NCI-H2196 (cell line): ENCODE measurements around the gene GAS1.
A peak's percentile ranks its signal among the peaks of the same experiment; 100 is the strongest.

ENCODE experiments used
- DNase-seq: peaks from one replicate; lab custom pipeline; 2025; ENCODE audit not compliant: unreplicated experiment; lab: John Stamatoyannopoulos, UW

The GAS1 gene, protein sequence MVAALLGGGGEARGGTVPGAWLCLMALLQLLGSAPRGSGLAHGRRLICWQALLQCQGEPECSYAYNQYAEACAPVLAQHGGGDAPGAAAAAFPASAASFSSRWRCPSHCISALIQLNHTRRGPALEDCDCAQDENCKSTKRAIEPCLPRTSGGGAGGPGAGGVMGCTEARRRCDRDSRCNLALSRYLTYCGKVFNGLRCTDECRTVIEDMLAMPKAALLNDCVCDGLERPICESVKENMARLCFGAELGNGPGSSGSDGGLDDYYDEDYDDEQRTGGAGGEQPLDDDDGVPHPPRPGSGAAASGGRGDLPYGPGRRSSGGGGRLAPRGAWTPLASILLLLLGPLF

DNA sequence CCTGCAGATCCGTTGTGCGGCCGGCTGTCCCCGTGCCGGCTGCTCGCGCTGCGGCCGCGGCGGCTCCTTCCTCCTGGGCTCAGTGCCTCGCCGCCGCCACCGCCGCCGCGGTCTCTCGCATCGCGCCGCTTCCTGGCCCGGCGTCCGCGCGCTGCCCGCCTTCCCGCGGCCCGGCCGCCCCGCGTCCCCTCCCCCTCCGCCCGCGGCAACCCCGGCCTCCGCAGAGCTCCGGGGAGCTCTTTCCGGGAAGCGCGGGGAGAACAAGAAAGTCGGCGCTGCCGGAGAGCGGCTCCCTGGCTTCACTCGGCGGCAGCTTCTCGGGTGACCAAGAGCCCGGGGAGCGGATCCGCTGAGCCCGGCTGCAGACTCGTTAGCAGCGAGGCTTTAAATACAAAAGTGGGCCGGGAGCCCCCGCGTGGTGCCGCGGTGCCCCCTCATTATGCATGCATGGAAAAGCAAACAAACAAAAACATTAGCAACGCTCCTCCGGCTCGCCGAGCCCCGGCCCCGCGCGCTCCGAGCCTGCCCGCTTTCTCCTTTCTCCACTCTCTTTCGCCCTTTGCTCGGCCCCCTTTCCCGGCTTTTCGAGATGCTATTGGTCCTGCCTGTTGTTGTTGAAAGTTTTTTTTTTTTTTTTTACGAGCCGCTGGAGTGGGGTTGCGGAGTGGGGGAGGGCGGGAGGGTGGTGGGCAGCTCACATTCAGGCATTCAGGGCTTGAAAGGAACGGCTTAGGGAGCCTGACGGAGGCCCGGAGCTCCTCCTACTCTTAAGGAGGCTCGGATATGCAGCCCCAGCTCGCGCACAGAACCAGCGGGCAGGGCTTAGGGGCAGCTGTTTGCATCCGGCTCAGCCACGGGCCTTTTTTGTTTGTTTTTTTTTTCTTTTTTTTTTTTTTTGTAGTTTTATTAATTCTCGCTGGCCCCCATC lies at the start of gene GAS1:
TSS of gene GAS1 (minus strand) at position 361 of the 928 bp plus-strand sequence. CDS start 727 bp downstream, outside the sequence.
- DNase-seq = peak; percentile 31

GRCh38 chr9:86994231-86994630 lies 46.9 kb upstream of the GAS1 start:
- no peak for DNase-seq

DNA sequence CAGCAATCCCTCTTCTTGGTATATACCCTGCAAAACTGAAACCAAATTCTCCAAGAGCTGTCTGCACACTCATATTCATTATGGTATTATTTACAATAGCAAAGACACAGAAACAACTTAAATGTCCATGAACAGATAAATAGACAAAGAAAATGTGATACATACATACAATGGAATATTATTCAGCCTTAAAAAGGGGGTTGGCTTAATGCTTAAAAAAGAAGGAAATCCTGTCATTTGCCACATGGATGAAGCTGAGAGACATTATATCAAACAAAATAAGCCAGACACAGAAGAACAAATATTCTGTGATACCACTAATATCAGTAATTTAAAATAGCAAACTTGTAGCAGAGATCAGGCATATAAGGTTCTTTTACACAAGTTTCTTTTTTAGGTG lies 46.5 kb upstream of the GAS1 start:
- no peak for DNase-seq

DNA sequence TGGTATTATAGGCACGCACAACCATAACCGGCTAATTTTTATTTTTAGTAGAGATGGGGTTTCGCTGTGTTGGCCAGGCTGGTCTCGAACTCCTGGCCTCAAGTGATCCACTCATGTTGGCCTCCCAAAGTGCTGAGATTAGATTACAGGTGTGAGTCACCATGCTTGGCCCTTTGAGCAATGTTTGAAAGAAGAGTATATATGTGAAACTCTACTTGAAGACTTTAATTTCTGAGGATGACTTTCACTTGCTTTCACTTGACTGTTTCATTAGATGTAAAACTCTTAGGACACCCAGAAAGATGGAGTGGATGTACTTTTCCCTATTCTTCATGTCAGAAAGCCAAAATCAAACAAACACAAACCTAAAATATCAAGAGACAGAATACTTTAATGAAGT lies 43.8 kb upstream of the GAS1 start:
- DNase-seq = no peak

DNA sequence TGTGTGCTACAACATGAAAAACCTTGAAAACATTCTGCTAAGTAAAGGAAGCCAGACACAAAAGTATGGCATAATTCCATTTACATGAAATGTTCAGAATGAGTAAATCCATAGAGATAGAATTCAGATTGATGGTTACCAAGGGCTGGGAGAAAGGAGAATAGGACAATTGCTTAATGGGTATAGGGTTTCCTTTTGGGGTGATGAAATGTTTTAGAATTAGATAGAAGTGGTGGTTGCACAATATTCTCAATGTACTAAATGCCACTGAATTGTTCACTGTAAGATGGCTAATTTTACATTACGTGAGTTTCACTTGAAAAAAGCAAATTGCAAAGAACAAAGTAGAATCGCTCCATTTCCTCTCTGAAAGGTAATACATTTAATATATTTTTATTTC lies 43.0 kb upstream of the GAS1 start:
- DNase-seq = no peak

- DNase-seq = no peak
Observed at GRCh38 chr9:86987900-86988299, 40.6 kb upstream of the GAS1 start.

DNA sequence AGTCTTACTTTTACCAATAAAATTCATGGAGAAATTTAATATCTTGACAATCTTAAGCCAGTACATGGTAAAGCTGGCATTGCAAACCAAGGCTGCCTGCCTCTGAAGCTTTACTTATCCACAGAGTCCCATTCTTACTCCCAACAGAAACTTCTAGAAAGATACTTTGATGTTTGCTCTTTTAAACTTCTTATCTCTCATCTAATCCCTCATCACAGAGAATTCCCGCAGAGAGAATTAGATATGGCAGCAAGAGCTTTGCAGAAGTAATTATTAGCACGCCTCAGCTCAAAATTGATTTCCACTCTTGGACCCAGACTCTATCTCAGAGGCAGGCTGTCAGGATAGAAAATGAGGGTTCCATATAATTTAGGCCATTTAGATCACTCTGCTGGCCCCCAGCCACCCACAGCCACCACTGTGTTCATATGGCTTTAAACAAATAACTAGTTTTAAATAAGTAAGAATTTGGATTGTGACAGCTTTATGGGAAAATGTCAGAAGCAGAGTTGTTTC lies 37.9 kb upstream of the GAS1 start:
- DNase-seq = no peak

GRCh38 chr9:86983620-86984259 lies 36.4 kb upstream of the GAS1 start:
- DNase-seq = no peak

GRCh38 chr9:86983249-86983619 lies 35.9 kb upstream of the GAS1 start:
- no peak for DNase-seq

DNA sequence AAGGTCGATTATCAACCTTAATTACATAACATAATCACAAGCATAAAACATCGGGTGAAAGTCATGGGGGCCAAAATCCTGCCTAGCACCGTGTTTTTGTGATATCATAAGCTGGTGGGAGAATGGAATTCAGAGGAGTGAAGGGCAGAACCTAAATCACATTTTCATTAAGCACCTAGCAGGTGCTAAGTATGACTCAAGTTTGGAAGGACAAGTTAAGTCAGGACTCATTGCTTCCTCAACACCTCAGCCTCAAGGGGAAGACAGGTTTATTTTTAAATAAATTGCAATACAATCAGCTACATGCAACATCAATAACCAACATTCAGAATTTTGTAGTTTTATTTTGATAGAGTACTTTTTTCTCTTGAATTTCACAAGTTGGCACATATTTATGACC lies 33.5 kb upstream of the GAS1 start:
- no peak for DNase-seq

DNA sequence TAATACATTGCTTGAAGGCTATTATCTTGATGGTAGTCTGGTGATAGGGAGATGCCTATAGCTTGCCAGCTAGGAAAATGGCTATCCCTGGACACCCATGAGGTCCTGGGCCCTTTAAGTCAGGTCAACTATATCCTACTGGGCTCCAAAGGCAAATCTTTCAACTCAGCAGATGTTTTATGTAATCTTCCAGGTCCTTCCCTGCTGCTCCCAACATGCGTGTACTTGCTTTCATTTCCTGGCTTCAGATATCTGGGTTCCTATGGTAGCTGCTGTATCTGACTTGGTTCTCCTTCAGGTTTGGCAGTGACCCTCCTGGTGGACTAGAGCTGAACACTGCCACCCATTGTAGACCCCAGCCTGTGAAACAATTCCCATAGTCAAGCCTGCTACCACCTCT lies 32.4 kb upstream of the GAS1 start:
- no peak for DNase-seq

DNA sequence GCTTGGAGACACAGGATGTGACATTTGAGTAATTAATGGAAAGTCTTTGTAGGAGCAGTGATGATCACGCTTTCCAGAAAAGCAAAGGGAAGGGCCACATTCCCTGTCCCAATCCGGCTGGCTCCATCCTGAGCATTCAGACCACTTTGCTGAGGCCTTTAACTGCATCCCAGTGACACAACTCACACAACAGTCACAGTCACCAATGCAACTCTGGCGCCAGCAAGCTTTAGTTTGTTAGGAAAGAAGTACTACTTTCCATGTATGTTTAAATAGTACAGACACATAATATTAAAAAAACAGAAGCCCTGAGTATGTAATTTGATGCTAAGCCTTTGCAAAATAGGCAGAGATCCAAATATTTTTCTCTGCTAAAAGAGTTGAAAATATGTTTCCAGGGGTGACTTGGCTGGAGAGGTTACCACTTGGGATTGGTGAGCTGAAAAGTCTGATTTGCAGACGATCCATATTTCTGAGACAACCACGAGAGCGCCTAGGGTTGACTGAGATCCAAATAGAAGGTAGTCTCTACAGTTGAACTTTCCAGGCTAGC lies 31.7 kb upstream of the GAS1 start:
- no peak for DNase-seq

GRCh38 chr9:86978413-86978812 lies 31.1 kb upstream of the GAS1 start:
- no peak for DNase-seq

GRCh38 chr9:86977205-86977835 lies 30.0 kb upstream of the GAS1 start:
- no peak for DNase-seq

DNA sequence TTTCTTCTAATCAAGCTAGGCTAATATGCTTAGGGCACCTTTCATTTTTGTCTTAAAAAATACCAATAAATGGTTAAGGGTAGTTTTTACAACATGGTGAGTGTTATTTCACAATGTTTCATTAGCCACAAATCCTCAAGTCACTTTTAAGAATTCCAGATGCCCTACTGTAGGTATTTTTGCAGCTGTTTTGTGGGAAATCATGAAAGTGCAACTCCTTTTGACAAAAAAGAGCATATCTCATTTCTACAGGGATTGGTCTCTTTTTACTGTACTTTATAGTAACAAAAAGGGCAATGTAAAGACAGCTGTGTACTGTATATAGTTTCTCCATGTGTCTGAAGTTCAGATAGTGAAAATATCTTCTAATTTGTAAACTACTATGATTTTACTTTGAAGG lies 28.3 kb upstream of the GAS1 start:
- DNase-seq = no peak

DNA sequence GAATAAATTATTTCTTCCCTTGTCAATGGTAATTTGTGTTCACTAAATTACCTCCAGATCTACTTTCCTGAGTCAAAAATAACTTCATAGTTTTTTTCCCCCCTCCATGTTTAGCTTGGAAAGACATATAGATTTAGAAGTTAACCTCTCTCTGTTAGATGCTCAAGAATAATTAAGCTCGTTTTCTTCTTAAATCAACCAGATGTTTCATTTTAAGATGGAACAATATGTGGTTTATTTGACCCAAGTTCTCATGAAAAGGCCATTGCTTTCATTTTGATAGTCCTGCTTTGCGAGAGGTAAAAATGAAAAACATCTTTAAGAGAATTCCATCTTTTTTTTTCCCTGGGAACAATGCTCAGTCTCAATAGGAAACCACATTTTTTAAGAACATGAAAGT lies 27.7 kb upstream of the GAS1 start:
- DNase-seq = no peak

GRCh38 chr9:86974421-86974820 lies 27.1 kb upstream of the GAS1 start:
- no peak for DNase-seq

DNA sequence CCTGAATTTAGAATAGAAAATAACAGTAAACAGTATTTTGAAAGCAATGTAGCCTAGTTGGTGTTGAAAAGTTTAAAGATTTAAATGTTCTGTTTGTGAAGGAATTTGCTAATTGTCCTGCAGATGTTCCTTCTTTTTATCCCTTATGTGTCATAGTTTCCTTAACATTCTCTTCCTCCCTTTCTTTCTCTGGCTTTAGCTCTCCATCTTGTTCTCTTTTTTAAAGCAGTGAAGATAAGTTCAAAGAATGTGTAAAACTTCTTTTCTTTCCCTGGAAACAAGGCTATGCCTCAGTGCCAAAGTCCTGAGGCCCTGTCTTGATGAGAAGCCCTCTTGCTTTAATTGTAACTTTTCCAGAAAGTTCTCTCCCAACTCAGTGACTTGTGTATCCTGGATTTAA lies 24.4 kb upstream of the GAS1 start:
- DNase-seq = no peak

- DNase-seq = no peak
Observed at GRCh38 chr9:86968258-86968920, 21.1 kb upstream of the GAS1 start.

- DNase-seq = no peak
Observed at GRCh38 chr9:86966852-86967511, 19.7 kb upstream of the GAS1 start.
